Adrenal gland (tissue), 5 donors: Measurements from ENCODE around the gene FGGY.

Experiments used
- POLR2A ChIP-seq, 2 donors: fragments of 450-650 bp; IDR thresholded peaks; one replicate each; pipeline ENCODE4 v1.6.1; 2017; ENCODE audit warnings: antibody characterized with exemption in 2 of 2, mild to moderate bottlenecking in 2 of 2, moderate library complexity in 1 of 2
- TF ChIP-seq, protein P1 (sequence below), 6 experiments: fragments of 450-650 bp in 4 of 6; fragments of 200-600 bp in 2 of 6; sonication (generic) in 1 of 6; IDR thresholded peaks; 1 replicate in 5 of 6; 2 replicates in 1 of 6; pipeline versions ENCODE4 v1.5.1 to v1.8.0; 2016 to 2021; ENCODE audit warnings: antibody characterized with exemption in 6 of 6, mild to moderate bottlenecking in 2 of 6, moderate library complexity in 1 of 6
- donor health status: DM: no; HTN: no; CAD: no.

DNA sequence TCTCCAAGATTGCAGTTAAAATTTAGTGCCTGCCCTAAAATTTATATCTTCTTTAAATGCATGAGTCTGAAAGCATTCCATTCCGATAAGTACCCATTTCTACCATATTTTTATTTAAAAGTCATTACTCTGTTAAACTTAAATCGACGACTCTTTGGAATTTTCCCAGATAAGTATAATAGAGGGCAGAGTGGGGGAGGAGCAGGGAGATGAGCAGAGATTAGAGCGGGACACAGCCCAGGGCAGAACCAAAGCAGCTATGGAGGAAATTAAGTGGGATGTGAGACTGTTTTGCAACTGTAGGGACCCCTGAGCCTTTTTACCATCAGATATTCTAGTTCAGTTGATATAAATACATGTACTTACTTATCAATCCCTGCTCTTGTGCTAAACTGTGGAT, 257.9 kb downstream of the FGGY start:
- no peak for TF ChIP-seq POLR2A (IDR thresholded peaks at IDR 0.05)
- TF ChIP-seq, protein P1, sequence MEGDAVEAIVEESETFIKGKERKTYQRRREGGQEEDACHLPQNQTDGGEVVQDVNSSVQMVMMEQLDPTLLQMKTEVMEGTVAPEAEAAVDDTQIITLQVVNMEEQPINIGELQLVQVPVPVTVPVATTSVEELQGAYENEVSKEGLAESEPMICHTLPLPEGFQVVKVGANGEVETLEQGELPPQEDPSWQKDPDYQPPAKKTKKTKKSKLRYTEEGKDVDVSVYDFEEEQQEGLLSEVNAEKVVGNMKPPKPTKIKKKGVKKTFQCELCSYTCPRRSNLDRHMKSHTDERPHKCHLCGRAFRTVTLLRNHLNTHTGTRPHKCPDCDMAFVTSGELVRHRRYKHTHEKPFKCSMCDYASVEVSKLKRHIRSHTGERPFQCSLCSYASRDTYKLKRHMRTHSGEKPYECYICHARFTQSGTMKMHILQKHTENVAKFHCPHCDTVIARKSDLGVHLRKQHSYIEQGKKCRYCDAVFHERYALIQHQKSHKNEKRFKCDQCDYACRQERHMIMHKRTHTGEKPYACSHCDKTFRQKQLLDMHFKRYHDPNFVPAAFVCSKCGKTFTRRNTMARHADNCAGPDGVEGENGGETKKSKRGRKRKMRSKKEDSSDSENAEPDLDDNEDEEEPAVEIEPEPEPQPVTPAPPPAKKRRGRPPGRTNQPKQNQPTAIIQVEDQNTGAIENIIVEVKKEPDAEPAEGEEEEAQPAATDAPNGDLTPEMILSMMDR (IDR thresholded peaks at IDR 0.05), result no peak
